Transverse colon (tissue), 4 donors: ENCODE results near the gene GRM3. TPM values are rescaled to one million over a fixed set of nuclear protein-coding genes. Genes with fewer than 3 reads are reported as not detected.
A peak's percentile ranks its signal among the peaks of the same experiment; 100 is the strongest.
"Not testable (repeated sequence)": the region's sequence is repeated elsewhere in the genome, so short reads cannot be mapped to it uniquely, and the experiment has no call there.

ENCODE experiments used
- DNase-seq: peaks from one replicate; pipeline ENCODE4 v3.0.0-alpha.2; 2019
- H3K27ac ChIP-seq, 4 donors: fragments of 200-600 bp; sonication (generic); 2 replicates each; pipeline ENCODE4 v1.5.1; 2016 to 2018; ENCODE audit warnings: inconsistent platforms in 4 of 4
- H3K27me3 ChIP-seq: fragments of 200-600 bp; sonication (generic); 2 replicates; pipeline ENCODE4 v1.5.1; 2017; ENCODE audit warnings: inconsistent platforms
- H3K36me3 ChIP-seq, 4 donors: fragments of 200-600 bp; sonication (generic); 2 replicates each; pipeline ENCODE4 v1.5.1; 2017 to 2019; ENCODE audit warnings: inconsistent platforms in 4 of 4
- H3K4me1 ChIP-seq, 4 donors: fragments of 200-600 bp; sonication (generic); 2 replicates each; pipeline ENCODE4 v1.5.1; 2017 to 2020; ENCODE audit warnings: inconsistent platforms in 4 of 4
- H3K4me3 ChIP-seq, 4 donors: fragments of 200-600 bp; sonication (generic); 1 replicate in 1 of 4; 2 replicates in 3 of 4; pipeline versions ENCODE4 v1.5.1 to v1.6.1; 2017 to 2019; ENCODE audit warnings: inconsistent platforms in 4 of 4
- H3K9me3 ChIP-seq, 2 donors: fragments of 200-600 bp; sonication (generic); 2 replicates each; pipeline ENCODE4 v1.5.1; 2017 to 2019; ENCODE audit warnings: inconsistent platforms in 2 of 2
- EP300 ChIP-seq: sonication (generic); formaldehyde crosslinking; IDR thresholded peaks from one replicate; pipeline ENCODE4 v1.6.1; 2017; ENCODE audit warnings: antibody characterized with exemption, low read depth
- POLR2A ChIP-seq: fragments of 450-650 bp; IDR thresholded peaks from one replicate; pipeline ENCODE4 v1.6.1; 2016; ENCODE audit warnings: antibody characterized with exemption, mild to moderate bottlenecking, moderate library complexity
- POLR2AphosphoS5 ChIP-seq, 3 donors: sonication (generic); formaldehyde crosslinking; IDR thresholded peaks; one replicate each; pipeline ENCODE4 v1.6.1; 2016; ENCODE audit warnings: antibody characterized with exemption in 3 of 3
- WGBS, 2 donors: methylation state at CpG; one replicate each; pipeline ENCODE4 v1.1.5; 2018; ENCODE audit warnings: low coverage in 1 of 2; 5-methylcytosine and 5-hydroxymethylcytosine counted together
- in situ Hi-C, 4 donors: fragments of 200-750 bp; cut with MboI; loops; one replicate each; pipeline versions ENCODE4 v1.15.0 to v1.15.1; 2017; ENCODE audit warnings: low sequenced_read_pairs in 3 of 4, low pct_ligation_motif_present in 1 of 4, low pct_unique_long_range_greater_than_20kb in 1 of 4
- intact Hi-C: fragments of 100-400 bp; cut with DNase I; formaldehyde crosslinking; loops from one replicate; pipeline ENCODE4 v1.15.1; 2023; ENCODE audit warnings: low total_unique reads
- total RNA-seq, 4 donors: library from RNA; depleted of rRNA; stranded (reverse); fragments of >200 nt; gene quantifications; one replicate each; pipeline ENCODE4 v1.1.0, GENCODE V29; 2016
- TF ChIP-seq, protein P1 (sequence below), 5 experiments: fragments of 200-600 bp in 3 of 5; fragments of 450-650 bp in 2 of 5; sonication (generic) in 3 of 5; IDR thresholded peaks; 1 replicate in 2 of 5; 2 replicates in 3 of 5; pipeline ENCODE4 v1.5.1; 2016 to 2017; ENCODE audit warnings: antibody characterized with exemption in 5 of 5, inconsistent platforms in 3 of 5, mild to moderate bottlenecking in 2 of 5, moderate library complexity in 1 of 5

Gene GRM3
- not detected for total RNA-seq

DNA sequence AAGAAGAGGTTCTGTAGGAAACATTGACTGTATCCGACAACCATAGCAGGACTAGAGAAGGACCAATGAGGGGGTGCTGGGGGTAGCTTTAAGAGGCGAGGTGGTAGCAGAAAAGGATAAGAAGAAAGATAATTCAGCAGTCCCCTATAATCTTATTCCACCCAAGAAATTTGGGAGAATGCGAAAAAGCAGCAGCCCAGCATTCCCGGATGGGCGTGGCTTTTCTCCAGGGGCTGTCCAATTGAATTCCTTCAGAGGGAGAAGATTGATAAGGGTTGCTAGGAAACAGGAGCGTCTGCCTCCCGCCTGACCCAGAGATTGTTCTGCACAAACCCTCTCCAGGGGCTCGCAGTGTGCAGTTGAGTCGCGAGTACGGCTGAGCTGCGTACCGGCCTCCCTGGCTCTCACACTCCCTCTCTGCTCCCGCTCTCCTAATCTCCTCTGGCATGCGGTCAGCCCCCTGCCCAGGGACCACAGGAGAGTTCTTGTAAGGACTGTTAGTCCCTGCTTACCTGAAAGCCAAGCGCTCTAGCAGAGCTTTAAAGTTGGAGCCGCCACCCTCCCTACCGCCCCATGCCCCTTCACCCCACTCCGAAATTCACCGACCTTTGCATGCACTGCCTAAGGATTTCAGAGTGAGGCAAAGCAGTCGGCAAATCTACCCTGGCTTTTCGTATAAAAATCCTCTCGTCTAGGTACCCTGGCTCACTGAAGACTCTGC, at the start of gene GRM3:
GRM3 (plus strand) TSS at position 349 of the 721 bp plus-strand sequence. CDS start 121,237 bp downstream, outside the sequence.
- DNase-seq: no peak
- Histone ChIP-seq H3K9me3 (no peaks in the 10 kb centered on the region), H3K4me1 (peaks cover 0 to 6% (median 0%) of the 10 kb centered on the region in 4 donors), H3K27ac (no peak within 1 kb of the TSS), H3K36me3 (no peaks in the 10 kb centered on the region), H3K27me3 (peaks cover 54% of the 10 kb centered on the region), H3K4me3 (peak within 1 kb of the TSS in 1 of 4 donors; percentile 14)
- WGBS, 2 donors: 0 to 11% methylated on average over 2 to 23 of the region's 23 CpGs
- intact Hi-C loops: no loop called here
- in situ Hi-C loops: no loop called here
- TF ChIP-seq POLR2A (no peak), EP300 (no peak), POLR2AphosphoS5 (IDR thresholded peaks at IDR 0.05) (no peak)
- TF ChIP-seq, protein P1, sequence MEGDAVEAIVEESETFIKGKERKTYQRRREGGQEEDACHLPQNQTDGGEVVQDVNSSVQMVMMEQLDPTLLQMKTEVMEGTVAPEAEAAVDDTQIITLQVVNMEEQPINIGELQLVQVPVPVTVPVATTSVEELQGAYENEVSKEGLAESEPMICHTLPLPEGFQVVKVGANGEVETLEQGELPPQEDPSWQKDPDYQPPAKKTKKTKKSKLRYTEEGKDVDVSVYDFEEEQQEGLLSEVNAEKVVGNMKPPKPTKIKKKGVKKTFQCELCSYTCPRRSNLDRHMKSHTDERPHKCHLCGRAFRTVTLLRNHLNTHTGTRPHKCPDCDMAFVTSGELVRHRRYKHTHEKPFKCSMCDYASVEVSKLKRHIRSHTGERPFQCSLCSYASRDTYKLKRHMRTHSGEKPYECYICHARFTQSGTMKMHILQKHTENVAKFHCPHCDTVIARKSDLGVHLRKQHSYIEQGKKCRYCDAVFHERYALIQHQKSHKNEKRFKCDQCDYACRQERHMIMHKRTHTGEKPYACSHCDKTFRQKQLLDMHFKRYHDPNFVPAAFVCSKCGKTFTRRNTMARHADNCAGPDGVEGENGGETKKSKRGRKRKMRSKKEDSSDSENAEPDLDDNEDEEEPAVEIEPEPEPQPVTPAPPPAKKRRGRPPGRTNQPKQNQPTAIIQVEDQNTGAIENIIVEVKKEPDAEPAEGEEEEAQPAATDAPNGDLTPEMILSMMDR (IDR thresholded peaks at IDR 0.05): no peak

DNA sequence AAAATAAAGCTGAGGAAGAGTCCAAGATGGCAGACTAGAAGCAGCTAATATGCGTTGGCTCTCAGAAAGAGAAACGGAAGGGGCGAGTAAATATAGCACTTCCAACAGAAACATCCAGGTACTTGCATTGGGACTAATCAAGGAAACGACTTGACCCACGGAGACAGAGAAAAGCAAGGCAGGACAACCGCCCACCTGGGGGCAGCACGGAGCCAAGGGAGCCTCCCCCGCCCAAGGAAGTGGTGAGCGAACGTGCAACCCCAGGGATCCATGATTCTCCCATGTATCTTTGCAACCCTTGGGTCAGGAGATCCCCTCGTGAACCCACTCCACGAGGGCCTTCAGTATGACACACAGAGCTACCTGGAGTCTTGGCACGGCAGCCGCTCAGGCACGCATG, 45.4 kb upstream of the GRM3 start:
- H3K27me3 ChIP-seq: no peaks in the 10 kb centered on the region
- WGBS, 2 donors: 70 to 89% methylated on average over 3 to 15 of the region's 15 CpGs
- no peaks in the 10 kb centered on the region for H3K9me3 ChIP-seq
- H3K36me3 ChIP-seq: no peaks in the 10 kb centered on the region
- no peak overlapping the region for H3K4me3 ChIP-seq
- in situ Hi-C loops (no loop called here), intact Hi-C loops (no loop called here)
- no peaks in the 10 kb centered on the region for H3K4me1 ChIP-seq
- TF ChIP-seq POLR2AphosphoS5 (IDR thresholded peaks at IDR 0.05): no peak
- TF ChIP-seq, protein P1 (IDR thresholded peaks at IDR 0.05): peak in 1 of 5 experiments; percentile 13
- H3K27ac ChIP-seq: no peak overlapping the region
- DNase-seq: no peak

DNA sequence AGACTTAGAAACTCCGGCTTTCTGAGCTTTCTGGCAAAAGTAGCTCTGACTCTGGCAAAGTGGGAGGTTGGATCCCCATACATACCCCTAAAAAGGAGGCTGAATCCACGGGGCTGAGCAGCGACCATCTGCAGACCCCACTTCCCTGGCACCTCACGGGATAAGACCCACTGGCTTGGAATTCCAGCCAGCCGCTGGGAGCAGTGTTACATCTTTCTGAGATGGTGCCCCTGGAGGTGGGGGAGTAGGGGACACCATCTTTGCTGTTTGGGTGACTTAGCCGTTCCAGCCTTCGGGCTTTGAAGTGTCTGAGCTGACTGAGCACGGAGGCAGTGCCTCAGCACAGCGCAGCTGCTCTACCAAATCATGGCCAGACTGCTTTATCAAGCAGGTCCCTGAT, 45.0 kb upstream of the GRM3 start:
- intact Hi-C loops: no loop called here
- Histone ChIP-seq H3K4me1 (no peaks in the 10 kb centered on the region), H3K36me3 (no peaks in the 10 kb centered on the region), H3K4me3 (no peak overlapping the region), H3K27me3 (no peaks in the 10 kb centered on the region), H3K27ac (no peak overlapping the region), H3K9me3 (no peaks in the 10 kb centered on the region)
- 89 to 97% methylated on average over 5 to 9 of the region's 9 CpGs for WGBS, 2 donors
- no peak for DNase-seq
- in situ Hi-C loops: no loop called here
- TF ChIP-seq, protein P1 (IDR thresholded peaks at IDR 0.05): no peak
- TF ChIP-seq EP300 (no peak), POLR2A (no peak), POLR2AphosphoS5 (IDR thresholded peaks at IDR 0.05) (no peak)

DNA sequence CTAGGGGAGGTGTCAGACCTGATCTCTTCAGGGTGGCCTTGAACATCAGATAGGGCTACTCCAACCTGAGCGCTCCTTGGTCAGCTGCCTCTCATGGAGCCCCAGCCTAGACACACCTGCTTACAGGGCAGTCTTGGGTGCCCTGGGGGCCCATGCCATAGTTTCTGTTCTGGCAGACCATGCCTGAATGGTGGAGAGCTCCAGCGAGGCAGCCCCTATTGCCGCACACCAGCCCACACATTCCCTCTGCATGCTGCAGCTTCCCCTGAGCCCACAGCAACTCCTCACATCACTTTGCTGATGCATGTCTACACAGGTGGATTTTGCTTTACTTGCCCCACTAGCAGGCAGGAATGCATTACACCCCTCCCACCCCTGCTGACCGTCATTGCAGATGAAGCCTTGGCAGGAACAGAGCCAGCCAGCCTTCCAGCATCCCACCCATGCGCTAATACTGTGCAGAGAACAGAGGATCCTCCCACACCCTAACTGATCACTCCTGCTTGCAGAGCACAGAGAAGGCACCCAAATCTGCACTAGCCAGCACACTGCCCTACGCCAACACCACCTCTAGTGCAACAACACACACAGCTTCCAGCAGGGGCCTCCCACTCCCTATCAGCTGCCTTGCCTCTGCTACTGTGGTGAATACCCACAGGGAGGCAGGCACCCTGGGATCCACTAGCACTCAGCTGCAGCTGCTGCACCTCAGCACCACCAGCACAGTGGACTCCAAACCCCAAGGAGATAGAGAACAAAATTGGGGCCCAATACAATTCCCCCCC, 43.0 kb upstream of the GRM3 start:
- TF ChIP-seq, protein P1 (IDR thresholded peaks at IDR 0.05): no peak
- TF ChIP-seq POLR2A: no peak
- TF ChIP-seq POLR2AphosphoS5 (IDR thresholded peaks at IDR 0.05): no peak
- no peak for TF ChIP-seq EP300
- intact Hi-C loops (no loop called here), in situ Hi-C loops (no loop called here)
- Histone ChIP-seq H3K27ac (no peak overlapping the region), H3K36me3 (no peaks in the 10 kb centered on the region), H3K4me1 (no peaks in the 10 kb centered on the region), H3K4me3 (no peak overlapping the region), H3K27me3 (no peaks in the 10 kb centered on the region), H3K9me3 (no peaks in the 10 kb centered on the region)
- no peak for DNase-seq
- 85% methylated on average over 6 of the region's 6 CpGs; no CpG with 5 or more reads in 1 of the 2 donors for WGBS, 2 donors

DNA sequence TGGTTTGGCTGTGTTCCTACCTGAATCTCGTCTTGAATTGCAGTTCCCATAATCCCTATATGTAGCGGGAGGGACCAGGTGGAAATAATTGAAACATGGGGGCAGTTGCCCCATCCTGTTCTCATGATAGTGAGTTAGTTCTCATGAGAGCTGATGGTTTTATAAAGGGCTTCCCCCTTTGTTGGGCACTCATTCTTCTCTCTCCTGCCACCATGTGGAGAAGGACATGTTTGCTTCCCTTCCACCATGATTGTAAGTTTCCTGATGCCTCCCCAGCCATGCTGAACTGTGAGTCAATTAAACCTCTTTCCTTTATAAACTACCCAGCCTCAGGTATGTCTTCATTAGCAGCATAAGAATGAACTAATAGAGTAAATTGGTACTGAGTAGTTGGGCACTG, 28.0 kb upstream of the GRM3 start:
- intact Hi-C loops, DNase-seq, H3K36me3 ChIP-seq, in situ Hi-C loops, H3K27ac ChIP-seq, H3K4me1 ChIP-seq, H3K4me3 ChIP-seq, H3K27me3 ChIP-seq, H3K9me3 ChIP-seq: not testable (repeated sequence)
- WGBS, 2 donors: 60 to 67% methylated on average over 2 of the region's 2 CpGs
